Pons (tissue), 1 donor: ENCODE data around the gene LRMDA.

Experiments used
- DNase-seq: peaks from one replicate; pipeline ENCODE4 v3.0.0-alpha.2; 2016; ENCODE audit warnings: low spot score

LRMDA gene

DNA sequence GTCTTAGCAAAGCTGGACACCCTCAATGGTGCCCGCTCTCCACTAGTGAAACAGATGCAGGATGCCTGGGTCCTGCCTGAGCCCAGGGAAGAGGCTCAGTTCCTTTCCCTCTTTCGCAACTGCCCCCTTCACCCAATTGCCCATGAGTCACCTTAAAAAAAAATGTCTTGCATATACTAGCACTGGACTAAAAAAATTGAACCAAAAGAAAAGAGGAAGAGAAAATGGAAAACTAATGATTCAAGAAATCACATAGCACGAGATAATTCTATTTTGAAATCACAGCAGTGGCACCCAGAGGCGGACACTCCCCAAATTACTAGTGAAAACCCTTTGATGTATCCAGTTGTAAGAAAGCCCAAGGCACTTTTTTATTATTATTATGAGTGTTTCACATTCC, 972.5 kb downstream of the LRMDA start:
- DNase-seq = no peak

DNA sequence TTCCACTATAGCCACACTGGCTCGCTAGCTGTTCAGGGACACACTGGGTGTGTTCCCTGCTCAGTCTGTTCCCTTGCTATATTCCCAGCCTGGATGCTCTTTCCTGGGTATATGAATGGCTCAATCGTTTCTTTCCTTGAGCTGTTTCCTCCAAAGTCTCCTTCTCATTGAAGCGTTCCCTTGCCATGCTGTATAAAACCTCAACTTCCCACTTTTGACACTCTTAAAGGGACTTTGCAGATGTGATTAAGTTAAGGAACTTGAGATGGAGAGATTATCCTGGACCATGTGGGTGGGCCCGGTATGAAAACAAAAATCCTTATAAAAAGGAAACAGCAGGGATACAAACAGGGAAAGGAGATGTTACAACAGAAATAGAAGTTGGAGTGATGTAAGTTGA, 973.1 kb downstream of the LRMDA start:
- DNase-seq = no peak

DNA sequence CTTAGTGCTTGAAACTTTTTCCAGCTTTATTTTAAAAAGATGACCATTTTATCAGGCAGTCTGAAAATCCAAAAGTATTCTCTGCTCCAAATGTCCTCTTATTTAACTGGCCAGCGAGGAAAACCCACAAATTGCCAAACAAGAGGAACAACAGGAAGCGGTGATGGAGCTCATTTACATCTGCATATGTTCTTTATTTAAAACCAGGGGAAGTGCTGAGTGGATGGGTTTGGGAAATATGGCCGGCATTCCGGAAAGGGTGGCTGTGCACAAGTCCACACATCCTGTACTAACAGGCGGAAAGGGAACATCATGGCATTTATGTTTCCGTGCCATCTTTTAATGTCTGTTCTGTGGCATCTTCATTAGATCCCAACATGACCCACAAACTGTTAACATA, 974.5 kb downstream of the LRMDA start:
- no peak for DNase-seq

DNA sequence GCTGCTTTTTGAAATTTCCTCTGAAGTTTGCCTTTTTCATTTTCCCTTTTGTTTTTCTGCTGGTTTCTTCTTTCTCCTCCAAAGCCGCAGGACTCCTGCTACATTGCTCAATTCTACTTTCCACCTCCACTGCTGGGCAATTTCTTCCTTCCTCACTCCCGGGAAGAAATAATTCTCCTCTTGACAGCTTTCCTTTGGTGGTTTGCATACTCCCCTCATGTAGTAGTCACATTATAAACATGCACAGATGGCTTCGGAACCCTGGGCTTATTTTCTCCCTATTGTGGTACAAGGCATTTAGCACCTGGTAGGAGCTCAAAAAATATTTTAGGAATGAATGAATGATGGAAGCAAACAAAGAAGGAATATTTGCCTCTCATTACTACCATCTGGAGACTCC, 977.2 kb downstream of the LRMDA start:
- no peak for DNase-seq

DNA sequence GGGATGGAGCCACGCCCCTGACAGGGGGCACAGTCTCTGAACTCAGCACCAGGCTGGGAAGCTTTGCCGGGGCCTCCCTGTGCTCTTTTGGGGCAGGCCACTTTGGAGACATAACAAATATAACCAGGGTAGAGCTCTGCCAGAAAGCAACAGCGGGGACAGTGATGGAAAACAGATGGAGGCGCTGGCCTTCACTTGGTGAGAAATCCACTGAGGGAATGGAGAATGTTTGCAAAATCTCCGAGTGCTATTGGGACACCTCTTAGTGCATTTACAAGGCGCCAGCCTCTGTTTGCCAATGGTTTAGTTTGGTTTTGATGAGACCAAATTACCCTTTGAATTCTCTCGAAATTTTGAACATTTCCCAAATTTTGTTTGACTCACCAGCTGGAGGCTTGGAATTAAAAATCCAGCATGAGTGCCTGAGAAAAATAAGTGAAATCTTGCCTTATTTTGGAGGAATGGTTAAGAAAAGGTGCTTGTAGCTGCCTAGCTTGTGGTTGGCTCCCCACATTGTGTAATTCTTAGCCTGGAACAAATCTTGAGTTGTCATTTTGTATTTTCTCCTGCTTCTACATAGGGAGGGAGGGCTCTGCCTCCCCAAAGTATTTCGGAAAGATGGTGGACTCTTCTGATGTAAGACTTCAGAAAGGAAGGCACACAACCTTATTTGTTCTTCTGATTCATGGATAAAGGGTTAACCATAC, 980.5 kb downstream of the LRMDA start:
- no peak for DNase-seq

DNA sequence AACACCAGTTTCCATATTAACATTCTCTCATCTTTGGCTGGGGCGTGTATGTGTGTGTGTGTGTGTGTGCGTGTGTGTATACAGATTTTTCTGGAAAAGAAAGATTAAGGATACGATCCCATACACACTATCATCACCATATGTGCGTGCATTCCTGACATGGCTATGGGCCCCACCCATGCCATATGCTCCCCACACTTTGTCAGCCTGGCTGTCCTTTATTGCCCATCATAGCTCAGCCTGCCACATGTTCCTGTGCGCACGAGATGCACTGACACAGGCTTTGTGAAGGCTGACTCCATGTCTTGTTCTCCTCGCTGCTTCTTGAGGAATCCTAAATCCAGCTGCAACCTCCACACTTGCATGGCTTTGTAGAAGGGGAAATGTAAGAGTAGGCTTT, 984.1 kb downstream of the LRMDA start:
- DNase-seq = no peak

DNA sequence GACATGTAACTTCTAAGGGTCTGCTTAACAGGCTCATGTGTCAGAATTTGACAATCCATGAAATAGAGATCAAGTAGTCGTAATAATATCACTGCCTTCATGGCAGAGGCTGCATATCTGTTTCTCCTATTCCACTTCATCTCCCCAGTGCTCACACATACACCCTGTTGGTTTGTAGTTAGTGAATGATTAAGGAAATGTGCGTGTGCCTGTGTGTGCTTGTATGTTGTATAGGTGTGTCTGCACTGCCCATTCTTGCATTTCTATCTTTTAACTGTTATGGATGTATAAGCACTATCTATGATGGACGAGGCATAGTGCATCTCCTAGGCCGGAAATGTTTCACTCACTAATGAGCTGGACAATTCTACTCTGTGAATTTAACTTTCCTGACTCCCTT, 985.2 kb downstream of the LRMDA start:
- no peak for DNase-seq

DNA sequence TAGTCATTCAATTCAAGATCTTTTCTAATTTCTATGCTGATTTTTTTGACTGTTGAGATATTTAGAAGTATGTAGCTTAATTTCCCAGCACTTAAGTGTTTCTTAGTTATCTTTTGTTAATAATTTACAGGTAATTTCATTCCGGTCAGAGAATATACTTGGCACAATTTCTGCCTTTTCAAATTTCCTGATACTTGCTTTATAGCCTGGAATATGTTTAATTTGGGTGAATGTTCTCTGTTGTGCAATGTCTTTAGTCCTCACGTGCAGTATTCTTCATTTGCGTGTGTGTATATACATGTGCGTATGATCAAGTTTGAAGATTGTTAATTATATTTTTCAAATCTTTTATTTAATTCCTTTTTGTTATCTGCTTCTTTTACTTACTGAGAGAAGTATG, 989.3 kb downstream of the LRMDA start:
- no peak for DNase-seq

DNA sequence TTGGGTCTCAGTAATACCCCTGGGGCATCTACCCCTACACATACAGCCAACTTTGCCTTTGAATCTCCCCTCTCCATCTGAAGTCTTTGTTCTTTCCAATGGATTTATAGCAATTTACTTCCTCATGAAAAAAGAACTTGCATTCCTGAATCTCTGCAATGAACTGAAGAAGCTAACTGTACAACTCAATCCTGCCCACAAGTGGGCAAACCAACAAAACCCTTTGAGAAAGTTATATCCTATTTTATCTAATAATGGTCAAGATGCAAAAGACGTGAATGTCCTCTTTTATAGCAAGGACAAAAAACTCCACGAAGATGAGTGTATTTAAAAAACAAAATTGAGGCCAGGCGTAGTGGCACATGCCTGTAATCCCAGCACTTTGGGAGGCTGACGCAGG, 991.3 kb downstream of the LRMDA start:
- DNase-seq = no peak

DNA sequence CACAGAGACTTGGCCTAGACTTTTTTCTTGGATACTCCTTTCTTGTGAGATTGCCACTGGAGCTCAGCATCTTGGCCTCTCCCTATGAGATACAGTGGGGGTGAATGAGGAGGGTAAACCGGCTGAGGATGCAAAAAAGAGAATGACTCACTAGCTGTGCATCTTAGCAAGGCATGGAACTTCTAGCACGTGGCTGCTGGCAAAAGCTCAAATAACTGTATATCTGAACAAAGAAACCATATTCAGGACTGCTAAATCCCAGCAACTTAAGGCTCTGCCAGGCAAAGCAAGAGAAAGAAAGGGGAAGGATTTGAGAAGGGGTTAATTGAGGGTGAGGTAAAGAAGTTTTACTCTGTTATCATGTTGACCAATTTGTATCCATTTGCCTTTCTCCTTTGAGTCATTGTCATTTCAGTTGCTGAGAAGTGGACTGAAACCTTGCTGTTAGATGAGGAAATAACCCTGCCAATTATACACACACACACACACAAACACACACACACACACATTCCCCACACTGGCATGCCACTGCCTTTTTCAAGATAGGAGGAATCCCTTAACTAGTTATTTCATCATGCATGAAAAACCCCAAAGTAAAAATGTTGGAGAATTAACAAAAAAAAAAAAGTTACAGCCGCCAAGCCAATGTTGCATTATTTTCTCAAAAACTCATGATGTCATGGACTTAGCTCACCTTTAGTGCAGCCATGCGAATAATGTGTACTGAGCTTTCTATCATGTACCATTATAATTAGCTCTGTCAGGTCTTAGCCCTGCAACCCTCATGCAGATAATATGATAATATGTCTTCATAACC, 997.3 kb downstream of the LRMDA start:
- DNase-seq = no peak

DNA sequence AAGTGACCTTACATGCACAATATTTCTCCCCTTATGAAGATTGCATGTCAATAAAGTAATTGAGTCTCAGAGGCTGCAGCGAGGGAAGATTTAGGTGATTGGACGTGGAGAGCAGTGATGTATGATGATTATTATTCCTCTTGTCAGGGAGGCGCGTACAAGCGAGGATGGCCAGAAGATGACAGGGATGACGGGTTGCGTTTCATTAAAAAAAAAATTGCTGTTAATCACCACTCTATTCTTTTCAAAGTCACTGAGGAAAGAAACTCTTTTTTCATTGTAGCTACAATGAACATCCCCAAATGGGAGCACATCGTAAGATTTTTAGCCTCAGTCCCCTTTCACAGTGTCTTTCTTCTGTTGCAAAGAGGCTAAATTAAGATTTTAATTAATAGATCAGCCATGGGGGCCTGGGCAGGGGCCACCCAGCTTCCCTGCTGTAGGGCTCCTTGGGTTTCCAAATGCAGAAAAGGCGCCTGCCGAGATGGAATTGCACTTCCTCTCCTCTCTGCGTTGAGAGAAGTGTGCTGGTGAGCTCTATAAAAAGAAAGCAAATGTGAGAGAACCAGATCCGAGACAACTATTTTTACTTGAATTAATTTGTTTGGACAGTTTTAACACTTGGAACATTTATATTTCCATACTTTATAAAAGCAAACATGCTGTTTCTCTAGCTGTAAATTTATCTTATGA, 998.1 kb downstream of the LRMDA start:
- DNase-seq = peak; percentile 8

DNA sequence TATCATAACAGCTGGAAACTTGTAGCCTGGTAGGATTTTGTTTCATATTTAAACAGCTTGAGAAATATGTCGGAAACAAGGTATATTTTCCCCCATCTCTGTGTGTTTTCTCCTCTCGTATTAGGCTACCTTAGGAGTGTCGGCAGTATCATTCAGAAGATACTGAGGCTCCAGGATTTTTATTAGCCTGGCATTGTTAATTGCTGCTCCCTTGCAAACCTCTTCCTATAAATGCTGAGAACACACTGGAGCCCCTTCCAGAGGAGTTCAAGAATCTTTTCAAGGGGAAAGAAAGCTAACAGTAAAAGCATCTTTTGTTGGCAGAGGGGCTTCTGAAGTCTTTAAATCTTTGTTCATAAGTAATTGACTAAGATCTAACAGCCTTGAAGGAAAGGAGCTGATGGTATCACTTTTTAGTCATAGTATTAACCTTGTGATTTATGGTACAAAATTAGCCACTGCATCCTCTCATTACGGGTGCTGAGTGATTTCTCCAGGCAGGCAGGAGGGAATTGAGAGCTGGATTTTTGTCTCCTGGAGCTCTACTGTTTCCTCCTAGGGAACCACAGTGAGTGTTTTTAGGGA, 998.7 kb downstream of the LRMDA start:
- DNase-seq = no peak

DNA sequence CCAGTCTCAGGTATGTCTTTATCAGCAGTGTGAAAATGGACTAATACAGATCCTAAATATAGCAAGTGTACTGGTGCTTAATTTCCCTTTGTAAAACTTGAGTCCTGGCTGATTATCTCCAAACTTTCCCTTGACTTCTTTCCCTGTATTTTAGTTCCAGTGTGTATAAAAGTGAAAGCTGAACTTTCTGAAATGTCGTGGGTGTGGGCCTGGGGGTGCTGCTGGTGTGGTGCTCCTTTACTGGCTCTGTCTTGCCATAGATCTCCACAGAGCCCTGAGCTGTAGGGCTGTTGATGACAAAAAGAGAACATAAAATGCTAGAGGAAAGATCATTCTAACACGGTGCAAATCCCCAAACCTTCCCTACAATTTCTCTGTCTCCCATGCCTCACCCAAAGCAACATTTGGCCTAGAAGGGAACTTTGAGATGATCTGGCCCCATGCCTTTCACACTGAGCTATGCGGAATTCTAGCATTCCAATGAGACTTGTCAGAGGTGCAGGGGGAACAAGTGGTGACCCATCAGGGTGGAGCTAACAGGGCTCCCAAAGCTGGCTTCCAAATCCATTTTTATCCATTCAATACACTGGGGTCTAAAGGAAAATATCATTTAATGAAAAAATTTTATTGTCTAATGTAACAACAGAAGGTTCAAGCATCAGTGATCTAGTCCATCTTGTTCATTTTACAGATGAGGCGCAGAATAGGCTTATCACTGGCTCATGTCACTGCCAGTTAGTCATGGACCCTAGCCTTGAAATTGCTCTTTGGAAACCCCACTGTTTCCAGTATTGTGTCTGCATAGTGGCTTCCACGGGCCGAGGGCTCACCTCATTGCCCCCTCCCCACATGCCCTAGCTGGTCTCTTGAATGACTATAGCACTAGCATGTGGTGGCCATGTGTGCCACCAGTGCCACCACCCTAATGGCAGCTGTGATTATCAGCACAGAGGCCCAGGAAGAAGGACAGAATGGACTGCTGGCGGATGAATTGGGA, 1000.9 kb downstream of the LRMDA start:
- DNase-seq = no peak

DNA sequence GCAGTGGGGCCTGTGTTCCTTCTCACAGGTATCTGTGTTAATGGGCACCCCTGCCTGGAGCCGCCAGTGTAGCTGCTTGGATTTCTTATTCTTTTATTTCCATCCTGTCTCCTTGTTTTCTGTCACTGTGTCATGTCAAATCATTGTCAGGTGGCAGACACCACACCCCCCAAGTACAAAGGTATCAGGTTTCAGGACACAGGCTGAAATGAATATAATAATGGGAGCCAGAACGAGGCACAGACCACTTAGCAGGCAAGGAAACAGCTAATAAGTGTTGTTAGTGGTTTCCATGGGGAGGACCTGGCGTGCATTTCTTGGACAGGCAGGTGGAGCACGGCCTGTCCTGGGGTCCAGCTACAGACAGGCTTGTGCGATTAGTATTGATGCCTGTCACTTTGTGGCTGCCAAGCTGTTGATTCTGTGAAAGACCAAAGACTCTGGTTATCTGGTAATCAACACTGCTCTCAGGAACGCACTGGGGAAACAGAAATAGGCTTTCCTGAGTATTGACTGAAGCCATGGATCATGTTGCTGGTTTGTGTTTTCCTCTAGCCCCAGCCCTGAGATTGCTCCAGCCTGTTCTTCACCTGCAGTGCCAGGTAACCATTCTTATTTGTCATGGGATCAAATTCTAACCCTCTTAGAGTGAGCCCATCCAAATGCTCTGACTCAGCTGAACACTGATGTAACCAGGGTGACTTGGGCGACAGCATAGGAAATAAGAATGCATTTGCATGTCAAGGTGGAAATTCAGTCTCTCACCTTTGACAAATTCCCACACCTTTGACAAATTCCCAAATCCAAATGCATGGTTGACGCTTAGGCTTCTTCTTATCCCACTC, 1002.0 kb downstream of the LRMDA start:
- no peak for DNase-seq

DNA sequence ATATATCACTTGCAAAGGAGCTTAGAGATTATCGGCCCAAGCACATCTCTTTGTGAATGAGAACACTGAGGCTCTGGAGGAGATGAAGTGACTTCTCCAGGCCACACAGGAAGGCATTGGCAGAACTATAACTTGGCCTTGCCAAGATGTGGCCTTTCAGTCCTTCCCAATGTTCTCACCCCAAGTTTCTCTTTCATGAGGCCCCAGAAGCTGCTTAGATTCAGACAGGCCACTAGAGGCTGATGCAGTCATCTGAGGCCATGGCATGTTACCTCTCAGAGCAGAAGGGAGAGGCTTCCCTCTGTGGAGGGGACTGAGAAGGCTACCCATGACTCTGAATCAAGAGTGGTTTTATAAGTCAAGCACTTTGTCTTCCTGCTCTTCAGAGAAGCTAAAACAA, 1003.7 kb downstream of the LRMDA start:
- no peak for DNase-seq

DNA sequence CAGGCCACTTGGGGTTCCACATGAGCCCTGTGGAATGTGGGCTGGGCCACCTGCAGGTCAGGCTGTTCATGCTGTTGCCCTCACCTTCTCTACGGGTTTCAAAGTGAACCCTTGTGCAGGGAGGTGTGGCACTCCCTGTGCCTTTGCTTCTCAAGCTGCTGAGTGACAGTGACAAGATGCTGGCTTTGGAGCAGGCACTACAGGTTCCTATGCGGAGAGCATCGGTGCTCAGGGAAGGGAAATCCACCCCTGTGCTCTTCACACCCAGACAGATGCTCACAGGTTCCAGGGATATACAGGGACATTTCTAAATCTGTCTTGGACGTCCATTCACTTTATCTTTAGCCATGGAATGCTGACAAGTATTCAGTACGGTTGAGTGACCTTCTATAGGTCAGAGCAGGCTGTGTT, 1005.0 kb downstream of the LRMDA start:
- no peak for DNase-seq

DNA sequence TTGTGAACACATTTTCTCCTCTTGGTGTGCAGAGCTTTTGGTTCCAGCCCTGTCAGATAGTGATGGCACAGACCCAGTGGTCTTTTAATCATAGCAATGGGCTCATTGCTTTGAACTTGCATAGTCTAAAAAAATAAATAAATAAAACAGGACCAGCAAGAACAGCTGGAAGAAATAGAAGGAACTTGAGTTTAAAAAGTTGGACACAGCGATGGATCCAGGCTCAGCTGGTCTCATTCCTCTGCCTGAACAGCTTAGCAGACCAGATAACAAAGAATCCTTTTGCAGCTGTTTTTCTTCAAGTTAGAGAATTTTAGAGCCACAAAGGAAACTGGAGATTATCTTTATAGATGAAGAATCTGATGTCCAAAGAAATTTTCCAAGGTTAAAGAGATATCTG, 1005.6 kb downstream of the LRMDA start:
- DNase-seq = no peak

DNA sequence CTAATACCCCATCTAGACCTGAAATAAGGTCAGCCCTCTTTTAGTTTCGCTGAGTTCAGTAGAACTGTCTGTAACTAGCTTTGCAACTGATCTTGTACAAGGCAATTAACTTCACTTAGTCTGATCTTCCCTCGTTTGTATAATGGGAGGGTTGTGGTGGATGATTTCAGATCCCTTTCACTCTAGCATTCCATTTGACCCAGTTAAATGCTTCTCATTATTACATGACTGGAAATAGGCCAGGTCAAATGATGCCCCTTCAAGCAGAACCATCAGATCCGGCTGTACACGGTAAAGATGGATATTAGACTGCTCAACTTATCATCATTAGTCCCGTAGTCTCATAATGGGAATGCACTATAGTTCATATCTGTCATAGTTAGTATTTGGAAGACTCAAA, 1009.0 kb downstream of the LRMDA start:
- DNase-seq = no peak

DNA sequence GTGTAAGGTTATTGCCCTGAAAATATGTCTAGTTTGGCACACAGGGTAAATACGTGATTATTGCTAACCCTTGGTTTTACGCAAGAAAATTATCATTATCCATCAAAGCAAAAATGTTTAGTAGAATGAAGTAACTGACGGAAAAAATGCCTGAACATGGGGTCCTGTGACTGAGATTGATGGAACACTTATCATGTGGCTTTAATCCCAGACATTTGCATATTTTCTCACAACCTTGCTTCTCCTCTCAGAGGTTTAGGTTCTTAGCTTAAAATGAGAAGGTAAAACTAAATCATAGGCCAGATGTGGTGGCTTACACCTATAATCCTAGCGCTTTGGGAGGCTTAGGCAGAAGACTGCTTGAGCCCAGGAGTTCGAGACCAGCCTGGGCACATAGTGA, 1010.7 kb downstream of the LRMDA start:
- DNase-seq = no peak

DNA sequence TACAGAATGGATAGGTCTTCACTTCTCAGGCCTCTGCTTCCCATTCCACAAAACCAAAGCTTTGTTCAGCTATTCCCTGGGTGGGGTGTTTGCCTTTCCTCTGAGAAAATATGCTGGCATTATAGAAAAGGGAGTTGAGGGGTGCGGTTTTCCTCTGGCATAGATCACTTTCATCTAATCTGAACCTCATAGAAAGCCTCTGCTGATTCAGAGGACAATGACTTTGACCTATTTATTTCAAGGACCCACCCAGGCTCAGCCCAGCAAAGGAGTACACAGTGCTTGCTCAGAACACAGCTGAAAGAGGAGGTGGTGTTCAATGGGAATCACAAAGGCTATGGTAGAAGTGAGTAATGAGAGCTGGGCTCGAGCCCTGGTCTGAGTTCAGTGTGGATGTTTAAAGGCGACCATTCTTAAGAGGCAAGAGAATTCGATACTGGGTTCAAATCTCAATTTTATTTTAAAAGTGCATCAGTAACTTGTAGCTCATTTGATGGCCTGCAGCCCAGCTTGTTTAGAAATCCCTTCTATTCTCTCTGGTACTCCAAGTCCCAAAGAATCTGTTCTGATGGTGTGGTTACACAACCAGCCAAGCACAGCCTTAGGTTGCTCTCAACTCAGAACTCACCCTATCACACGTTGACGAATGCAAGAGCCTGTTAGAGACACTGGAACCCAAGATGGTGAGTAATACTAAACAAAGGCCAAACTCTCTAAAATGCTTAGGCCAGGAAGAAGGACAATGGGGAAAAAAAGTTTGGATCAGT, 1012.8 kb downstream of the LRMDA start:
- DNase-seq = peak; percentile 4
